Uterus (tissue), 4 donors: ENCODE measurements around the gene NHS. TPM values are rescaled to one million over a fixed set of nuclear protein-coding genes. Genes with fewer than 3 reads are reported as not detected.

ENCODE experiments used
- DNase-seq, 2 donors: peaks; one replicate each; pipeline ENCODE4 v3.0.0-alpha.2; 2019 to 2020
- H3K27ac ChIP-seq, 2 donors: fragments of 200-600 bp; sonication (generic); 1 replicate in 1 of 2; 2 replicates in 1 of 2; pipeline ENCODE4 v1.5.1; 2016 to 2018
- H3K27me3 ChIP-seq, 2 donors: fragments of 200-600 bp; sonication (generic); one replicate each; pipeline ENCODE4 v1.5.1; 2018 to 2019; ENCODE audit warnings: control low read depth in 1 of 2
- H3K36me3 ChIP-seq, 2 donors: fragments of 200-600 bp; sonication (generic); one replicate each; pipeline ENCODE4 v1.5.1; 2019; ENCODE audit warnings: control low read depth in 1 of 2
- H3K4me1 ChIP-seq, 2 donors: fragments of 200-600 bp; sonication (generic); one replicate each; pipeline ENCODE4 v1.5.1; 2018 to 2019; ENCODE audit warnings: control low read depth in 1 of 2
- H3K4me3 ChIP-seq, 2 donors: fragments of 200-600 bp; sonication (generic); 1 replicate in 1 of 2; 2 replicates in 1 of 2; pipeline ENCODE4 v1.5.1; 2018 to 2019; ENCODE audit warnings: mild to moderate bottlenecking in 1 of 2
- H3K9me3 ChIP-seq, 2 donors: fragments of 200-600 bp; sonication (generic); one replicate each; pipeline ENCODE4 v1.5.1; 2019; ENCODE audit warnings: control low read depth in 1 of 2
- CTCF ChIP-seq, 4 experiments: fragments of 200-600 bp in 2 of 4; fragments of 450-650 bp in 2 of 4; sonication (generic) in 2 of 4; IDR thresholded peaks; one replicate each; pipeline ENCODE4 v1.5.1; 2016 to 2019; ENCODE audit warnings: antibody characterized with exemption in 4 of 4, mild to moderate bottlenecking in 2 of 4, moderate library complexity in 1 of 4
- POLR2A ChIP-seq, 2 donors: fragments of 450-650 bp; IDR thresholded peaks; one replicate each; pipeline ENCODE4 v1.6.1; 2016; ENCODE audit warnings: antibody characterized with exemption in 2 of 2, mild to moderate bottlenecking in 1 of 2, moderate library complexity in 1 of 2
- intact Hi-C: fragments of 100-400 bp; cut with DNase I; formaldehyde crosslinking; loops from one replicate; pipeline ENCODE4 v1.15.1; 2023; ENCODE audit warnings: low total_unique reads
- total RNA-seq, 4 donors: library from RNA; depleted of rRNA in 3 of 4; stranded (reverse); fragments of >200 nt in 3 of 4; gene quantifications; one replicate each; pipeline versions ENCODE4 v1.1.0 to v1.2.4, GENCODE V29; 2014 to 2023
- donor health status: DM: yes; HTN: yes; CAD: no.

The NHS gene
- total RNA-seq, 4 donors from 2014 or later = 3.5 to 14.3 (median 9.5) TPM

- no peaks in the 10 kb centered on the region for H3K27me3 ChIP-seq
- no peak for DNase-seq
- no peaks in the 10 kb centered on the region for H3K9me3 ChIP-seq
- intact Hi-C loops = no loop called here
- TF ChIP-seq CTCF (IDR thresholded peaks at IDR 0.05) (no peak), POLR2A (IDR thresholded peaks at IDR 0.05) (no peak)
- no peak overlapping the region for H3K4me3 ChIP-seq
- H3K4me1 ChIP-seq = no peaks in the 10 kb centered on the region
- H3K27ac ChIP-seq = no peak overlapping the region
- no peaks in the 10 kb centered on the region for H3K36me3 ChIP-seq
Measured at GRCh38 chrX:17768997-17769396, 394.0 kb downstream of the NHS start.

GRCh38 chrX:17769701-17770269, 394.8 kb downstream of the NHS start:
- intact Hi-C loops = no loop called here
- Histone ChIP-seq H3K4me1 (no peaks in the 10 kb centered on the region), H3K27ac (no peak overlapping the region), H3K27me3 (no peaks in the 10 kb centered on the region), H3K9me3 (no peaks in the 10 kb centered on the region), H3K36me3 (no peaks in the 10 kb centered on the region), H3K4me3 (no peak overlapping the region)
- no peak for TF ChIP-seq CTCF (IDR thresholded peaks at IDR 0.05)
- TF ChIP-seq POLR2A (IDR thresholded peaks at IDR 0.05) = no peak
- no peak for DNase-seq

- Histone ChIP-seq H3K4me1 (no peaks in the 10 kb centered on the region), H3K4me3 (no peak overlapping the region), H3K9me3 (no peaks in the 10 kb centered on the region), H3K27me3 (no peaks in the 10 kb centered on the region), H3K27ac (no peak overlapping the region), H3K36me3 (no peaks in the 10 kb centered on the region)
- intact Hi-C loops = no loop called here
- no peak for DNase-seq
- TF ChIP-seq CTCF (IDR thresholded peaks at IDR 0.05) (no peak), POLR2A (IDR thresholded peaks at IDR 0.05) (no peak)
Measured at GRCh38 chrX:17773221-17773876, 398.3 kb downstream of the NHS start.

GRCh38 chrX:17774053-17774452, 399.1 kb downstream of the NHS start:
- no peak for DNase-seq
- TF ChIP-seq POLR2A (IDR thresholded peaks at IDR 0.05) (no peak), CTCF (IDR thresholded peaks at IDR 0.05) (no peak)
- intact Hi-C loops = no loop called here
- Histone ChIP-seq H3K36me3 (no peaks in the 10 kb centered on the region), H3K27ac (no peak overlapping the region), H3K4me1 (no peaks in the 10 kb centered on the region), H3K9me3 (no peaks in the 10 kb centered on the region), H3K4me3 (no peak overlapping the region), H3K27me3 (no peaks in the 10 kb centered on the region)

GRCh38 chrX:17778997-17779396, 404.0 kb downstream of the NHS start:
- no peaks in the 10 kb centered on the region for H3K27me3 ChIP-seq
- H3K4me3 ChIP-seq = no peak overlapping the region
- no peaks in the 10 kb centered on the region for H3K36me3 ChIP-seq
- H3K4me1 ChIP-seq = no peaks in the 10 kb centered on the region
- H3K27ac ChIP-seq = no peak overlapping the region
- H3K9me3 ChIP-seq = no peaks in the 10 kb centered on the region
- DNase-seq = no peak
- intact Hi-C loops = no loop called here
- TF ChIP-seq CTCF (IDR thresholded peaks at IDR 0.05) (no peak), POLR2A (IDR thresholded peaks at IDR 0.05) (no peak)
